ENCODE data around the gene LIPE.

The LIPE gene

DNA sequence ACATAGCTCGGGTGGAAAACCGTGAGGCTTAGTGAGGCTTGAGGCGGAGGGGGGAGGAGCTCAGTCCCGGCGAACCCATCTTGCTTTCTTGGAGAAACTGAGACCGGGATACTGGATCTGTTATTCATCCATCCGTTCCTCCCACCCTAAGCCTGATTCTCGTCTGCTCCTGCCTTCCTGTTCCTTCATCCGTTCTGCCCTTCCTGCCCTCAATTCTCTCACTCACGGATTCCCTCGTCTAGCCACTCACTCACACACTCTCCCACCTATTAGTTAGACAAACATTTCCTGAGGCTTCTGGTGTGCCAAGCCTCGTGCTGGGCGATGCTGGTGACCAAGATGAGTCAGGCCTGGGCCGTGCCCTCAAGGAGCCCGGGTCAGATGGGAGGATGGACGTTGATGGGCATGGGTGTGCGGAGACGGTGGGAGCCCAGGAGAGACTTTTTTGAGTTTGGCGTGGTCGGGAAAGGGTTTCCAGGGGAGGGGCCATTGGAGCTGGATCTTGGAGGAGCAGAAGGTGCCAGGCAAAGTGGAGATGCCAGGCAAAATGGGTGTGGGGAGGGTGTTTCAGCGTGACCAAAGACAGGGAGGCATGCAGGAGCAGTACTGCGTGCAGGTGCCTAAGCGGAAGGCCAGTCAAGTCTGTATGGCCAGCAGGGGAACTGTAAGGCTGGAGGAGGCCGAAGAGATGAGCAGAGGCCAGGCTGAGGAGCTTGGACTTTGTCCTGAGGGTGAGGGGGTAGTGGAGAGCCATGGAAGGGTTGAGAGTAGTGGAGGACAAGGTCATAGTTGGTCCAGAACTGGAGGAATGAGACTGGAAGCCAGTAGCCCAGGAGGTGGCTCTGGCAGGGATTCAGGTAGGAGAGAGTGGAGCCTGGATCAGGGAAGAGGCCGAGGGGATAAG, 29.7 kb downstream of the LIPE start:
- DNase-seq (ENCODE audit: insufficient read length, low spot score) (no peak), FAIRE-seq (no peak)
- TF ChIP-seq POU2F2 (IDR thresholded peaks at IDR 0.05; ENCODE audit: low read depth, low read length): no peak
- no peak for TF ChIP-seq POLR2A (IDR thresholded peaks at IDR 0.05; ENCODE audit: low read depth, low read length)

DNA sequence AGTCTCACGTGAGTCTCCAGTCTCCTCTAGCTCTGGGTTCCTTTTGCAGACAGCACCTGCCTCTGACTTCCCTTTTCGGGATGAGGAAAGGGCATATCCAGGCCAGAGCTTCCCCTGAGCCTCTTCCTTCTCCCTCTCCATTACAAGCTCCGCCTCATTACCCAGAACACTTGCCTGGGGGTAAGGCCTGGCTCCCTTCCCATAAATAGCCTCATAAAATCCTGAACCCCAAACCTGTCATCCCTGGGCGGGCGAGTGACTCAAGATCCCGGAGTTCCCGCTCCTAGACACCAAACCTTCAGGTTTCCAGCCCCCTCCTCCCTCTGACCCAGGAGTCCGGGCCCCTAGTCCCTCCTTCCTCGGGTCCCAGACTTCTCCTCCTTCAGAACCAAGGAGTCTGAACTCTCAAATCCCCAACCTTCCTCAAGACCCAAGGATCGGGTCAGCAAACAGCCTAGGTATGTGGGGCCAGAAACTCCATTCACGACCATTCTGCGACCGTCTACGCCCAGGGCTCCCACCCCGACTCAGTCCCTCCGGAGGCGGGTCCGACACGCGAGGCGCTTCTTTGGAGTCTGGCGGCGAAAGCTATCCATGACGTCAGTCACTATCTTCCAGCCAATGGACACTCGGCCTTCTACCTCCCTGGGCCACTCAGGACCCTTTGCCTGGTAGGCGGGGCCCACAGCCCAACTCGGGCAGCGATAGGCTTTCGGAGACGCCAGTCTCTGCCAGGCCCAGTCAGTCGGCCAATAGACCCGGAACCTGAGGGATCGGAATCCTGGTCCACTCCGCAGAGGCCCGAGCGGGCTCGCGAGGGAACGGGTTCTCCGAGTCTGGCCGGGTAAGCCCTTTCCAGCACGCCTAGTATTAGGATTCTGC, 30.6 kb downstream of the LIPE start:
- TF ChIP-seq POLR2A (IDR thresholded peaks at IDR 0.05; ENCODE audit: low read depth, low read length) (peak; percentile 84), POU2F2 (IDR thresholded peaks at IDR 0.05; ENCODE audit: low read depth, low read length) (peak; percentile 44; the same call in 1 of the 2 replicates), TAF1 (IDR thresholded peaks at IDR 0.05; ENCODE audit: low read depth, low read length) (peak; percentile 49; the same call in 1 of the 2 replicates), SPI1 (IDR thresholded peaks at IDR 0.05; ENCODE audit: low read depth, low read length) (peak; percentile 19; the same call in 1 of the 2 replicates), PAX5 (IDR thresholded peaks at IDR 0.05; ENCODE audit: insufficient read depth, low read length, severe bottlenecking) (no peak), POLR2AphosphoS5 (IDR thresholded peaks at IDR 0.05; ENCODE audit: low read depth, low read length) (peak; percentile 84)
- DNase-seq (ENCODE audit: insufficient read length, low spot score): peak; percentile 100
- FAIRE-seq: peak; percentile 99

DNA sequence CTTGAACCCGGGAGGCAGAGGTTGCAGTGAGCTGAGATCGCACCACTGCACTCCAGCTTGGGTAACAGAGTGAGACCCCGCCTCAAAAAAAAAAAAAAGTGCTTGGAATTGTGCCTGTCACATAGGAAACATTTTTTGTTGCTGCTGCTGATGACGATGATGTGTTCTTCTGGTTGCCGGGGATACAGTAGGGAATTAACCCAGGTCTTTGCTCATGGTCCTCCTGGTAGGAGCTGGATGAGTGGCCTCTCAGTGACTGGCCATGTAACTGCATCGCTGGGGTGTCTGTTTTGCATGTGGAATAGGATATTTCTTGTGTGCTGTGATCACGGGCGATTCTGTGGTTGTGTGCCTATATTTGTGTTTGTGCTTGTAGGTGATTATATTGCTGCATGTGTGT, 32.4 kb downstream of the LIPE start:
- TF ChIP-seq POU2F2 (IDR thresholded peaks at IDR 0.05; ENCODE audit: low read depth, low read length) (no peak), POLR2AphosphoS5 (IDR thresholded peaks at IDR 0.05; ENCODE audit: low read depth, low read length) (no peak), PAX5 (IDR thresholded peaks at IDR 0.05; ENCODE audit: insufficient read depth, low read length, severe bottlenecking) (no peak), TAF1 (IDR thresholded peaks at IDR 0.05; ENCODE audit: low read depth, low read length) (no peak), SPI1 (IDR thresholded peaks at IDR 0.05; ENCODE audit: low read depth, low read length) (no peak), POLR2A (IDR thresholded peaks at IDR 0.05; ENCODE audit: low read depth, low read length) (no peak)
- FAIRE-seq (no peak), DNase-seq (ENCODE audit: insufficient read length, low spot score) (no peak)

DNA sequence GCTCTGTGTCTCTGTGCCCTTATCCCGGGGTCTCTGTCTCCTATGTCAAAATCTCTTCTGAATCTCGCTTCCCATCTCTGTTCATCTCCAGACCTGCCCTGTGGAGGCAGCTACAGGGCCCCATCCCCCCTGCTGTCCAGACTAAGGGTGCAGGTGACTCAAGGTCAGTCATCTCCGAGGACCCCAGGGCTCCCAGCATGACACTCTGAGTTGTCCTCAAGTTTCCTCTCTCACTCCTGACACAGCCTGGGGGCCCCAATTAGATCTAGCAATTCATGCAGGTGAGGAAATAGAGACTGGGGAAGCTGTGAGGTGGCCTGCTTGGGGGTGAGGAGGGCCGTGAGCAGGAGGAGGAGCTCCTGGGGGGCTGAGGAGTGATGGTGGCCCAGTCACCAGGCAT, 35.0 kb downstream of the LIPE start:
- DNase-seq (ENCODE audit: insufficient read length, low spot score) (no peak), FAIRE-seq (no peak)
- TF ChIP-seq TAF1 (IDR thresholded peaks at IDR 0.05; ENCODE audit: low read depth, low read length): no peak
- no peak for TF ChIP-seq POU2F2 (IDR thresholded peaks at IDR 0.05; ENCODE audit: low read depth, low read length)
- no peak for TF ChIP-seq SPI1 (IDR thresholded peaks at IDR 0.05; ENCODE audit: low read depth, low read length)
- TF ChIP-seq POLR2A (IDR thresholded peaks at IDR 0.05; ENCODE audit: low read depth, low read length): no peak
- TF ChIP-seq PAX5 (IDR thresholded peaks at IDR 0.05; ENCODE audit: insufficient read depth, low read length, severe bottlenecking): no peak
- TF ChIP-seq POLR2AphosphoS5 (IDR thresholded peaks at IDR 0.05; ENCODE audit: low read depth, low read length): no peak

DNA sequence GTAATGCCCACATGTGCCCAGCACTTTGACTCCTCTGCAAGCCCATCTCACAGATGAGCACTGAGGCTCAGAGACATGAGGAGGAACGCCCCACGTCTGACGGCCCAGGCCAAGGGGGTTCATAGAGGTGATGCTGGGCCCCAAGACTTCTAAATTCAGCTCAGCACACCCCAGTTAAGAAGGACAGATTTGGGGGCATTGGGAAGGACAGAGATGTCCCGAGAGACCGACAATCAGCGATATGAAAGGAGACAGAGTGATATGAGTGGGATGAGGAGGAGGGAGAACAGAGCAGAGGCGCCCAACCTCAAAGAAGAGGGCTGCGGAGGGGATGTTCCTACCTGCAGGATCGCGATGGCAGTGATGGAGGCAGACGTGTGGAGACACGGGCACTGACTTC, 37.3 kb downstream of the LIPE start, which contains the start of gene CNFN:
Gene CNFN (minus strand): TSS at position 399 of the 400 bp plus-strand sequence. CDS start 1,260 bp downstream, outside the sequence.
- no peak for DNase-seq (ENCODE audit: insufficient read length, low spot score)
- no peak for FAIRE-seq
- TF ChIP-seq PAX5 (IDR thresholded peaks at IDR 0.05; ENCODE audit: insufficient read depth, low read length, severe bottlenecking) (no peak), SPI1 (IDR thresholded peaks at IDR 0.05; ENCODE audit: low read depth, low read length) (no peak), POU2F2 (IDR thresholded peaks at IDR 0.05; ENCODE audit: low read depth, low read length) (no peak), TAF1 (IDR thresholded peaks at IDR 0.05; ENCODE audit: low read depth, low read length) (no peak), POLR2A (IDR thresholded peaks at IDR 0.05; ENCODE audit: low read depth, low read length) (no peak), POLR2AphosphoS5 (IDR thresholded peaks at IDR 0.05; ENCODE audit: low read depth, low read length) (no peak)

DNA sequence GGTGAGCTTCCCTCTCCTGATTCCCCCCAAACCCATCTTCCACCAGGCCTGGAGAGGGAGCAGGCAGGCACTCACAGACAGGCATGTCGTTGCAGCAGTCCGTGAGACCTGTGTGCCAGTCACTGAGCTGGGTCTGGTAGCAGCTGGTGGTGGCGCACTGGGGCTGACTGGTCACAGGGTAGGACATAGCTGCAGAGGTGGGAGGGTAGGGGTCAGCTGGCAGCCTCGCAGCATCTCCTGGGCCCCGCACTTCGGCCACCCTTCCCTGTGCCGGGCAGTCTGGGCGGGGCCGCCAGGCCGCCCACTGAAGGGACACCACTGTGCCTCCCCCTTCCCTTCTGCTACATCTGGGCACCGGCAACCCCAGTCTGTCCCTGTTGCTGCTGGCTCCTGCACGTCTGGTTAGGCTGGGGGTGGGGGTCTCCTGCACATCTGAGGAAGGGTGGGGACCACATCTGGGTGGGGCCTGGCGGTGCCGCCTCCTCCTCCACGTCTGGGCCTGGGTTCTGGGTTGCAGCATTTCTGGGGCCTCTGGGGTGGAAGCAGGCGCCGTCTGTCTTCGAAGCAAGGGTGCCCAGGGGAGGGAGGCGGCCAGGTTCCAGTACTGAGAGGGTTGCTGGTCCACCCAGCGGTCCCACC, 38.2 kb downstream of the LIPE start:
- TF ChIP-seq SPI1 (IDR thresholded peaks at IDR 0.05; ENCODE audit: low read depth, low read length): no peak
- TF ChIP-seq TAF1 (IDR thresholded peaks at IDR 0.05; ENCODE audit: low read depth, low read length): no peak
- TF ChIP-seq PAX5 (IDR thresholded peaks at IDR 0.05; ENCODE audit: insufficient read depth, low read length, severe bottlenecking): no peak
- no peak for TF ChIP-seq POLR2A (IDR thresholded peaks at IDR 0.05; ENCODE audit: low read depth, low read length)
- no peak for TF ChIP-seq POLR2AphosphoS5 (IDR thresholded peaks at IDR 0.05; ENCODE audit: low read depth, low read length)
- TF ChIP-seq POU2F2 (IDR thresholded peaks at IDR 0.05; ENCODE audit: low read depth, low read length): no peak
- DNase-seq (ENCODE audit: insufficient read length, low spot score) (no peak), FAIRE-seq (no peak)

DNA sequence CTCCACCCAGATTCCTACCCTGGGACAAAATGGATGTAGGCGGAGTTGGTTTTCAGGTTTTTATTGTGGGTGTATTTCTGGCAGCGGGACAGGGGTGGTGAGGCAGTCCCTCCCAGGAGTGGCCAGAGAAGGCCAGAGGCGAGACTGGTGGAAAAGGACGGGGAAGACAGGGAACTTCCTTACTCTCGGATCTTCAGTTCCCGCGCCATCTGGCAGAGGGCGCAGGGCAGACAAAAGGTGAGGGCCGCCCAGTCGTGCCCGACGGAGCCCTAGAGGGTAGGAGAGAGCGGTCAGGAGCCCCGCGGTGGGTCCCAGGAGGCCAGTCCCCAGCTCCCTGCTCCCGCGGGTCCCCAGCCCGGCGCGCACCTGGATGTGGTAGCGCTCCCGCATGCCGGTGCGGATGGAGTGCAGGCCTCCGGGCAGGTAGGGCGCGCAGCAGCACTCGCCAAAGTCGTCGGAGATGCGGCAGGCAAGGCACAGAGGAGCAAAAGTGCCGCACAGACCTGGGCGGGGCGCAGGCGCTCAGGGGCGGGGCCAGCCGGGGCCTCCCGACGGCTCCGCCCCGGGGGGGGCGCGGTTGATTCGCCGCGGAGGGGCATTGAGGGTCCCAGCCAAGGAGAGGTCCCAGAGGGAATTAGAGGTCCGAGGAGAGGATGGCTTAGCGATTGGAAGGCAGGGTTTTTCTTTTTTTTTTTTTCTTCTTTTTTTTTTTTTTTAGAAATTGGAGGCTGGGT, 40.0 kb downstream of the LIPE start:
- FAIRE-seq (peak; percentile 59), DNase-seq (ENCODE audit: insufficient read length, low spot score) (peak; percentile 80)
- TF ChIP-seq POLR2AphosphoS5 (IDR thresholded peaks at IDR 0.05; ENCODE audit: low read depth, low read length) (no peak), SPI1 (IDR thresholded peaks at IDR 0.05; ENCODE audit: low read depth, low read length) (no peak)

DNA sequence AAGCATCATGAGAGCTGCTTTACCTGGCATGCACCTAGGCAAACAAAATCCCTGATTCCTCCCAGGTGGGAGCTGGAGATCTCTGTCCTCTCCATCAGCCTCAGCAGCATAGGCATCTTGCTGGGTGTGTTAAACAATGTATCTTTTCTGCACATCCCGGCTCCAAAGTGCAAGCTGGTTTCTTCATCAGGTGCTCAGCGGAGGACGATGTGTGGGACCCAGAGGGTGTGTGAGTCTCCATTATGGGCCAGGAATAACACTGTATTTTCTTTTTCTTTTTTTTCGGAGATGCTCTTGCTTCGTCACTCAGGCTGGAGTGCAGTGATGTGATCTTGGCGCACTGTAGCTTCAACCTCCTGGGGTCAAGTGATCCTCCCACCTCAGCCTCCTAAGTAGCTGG, 47.0 kb downstream of the LIPE start:
- DNase-seq (ENCODE audit: insufficient read length, low spot score): no peak
- no peak for TF ChIP-seq POLR2AphosphoS5 (IDR thresholded peaks at IDR 0.05; ENCODE audit: low read depth, low read length)
- no peak for TF ChIP-seq POLR2A (IDR thresholded peaks at IDR 0.05; ENCODE audit: low read depth, low read length)
- no peak for TF ChIP-seq TAF1 (IDR thresholded peaks at IDR 0.05; ENCODE audit: low read depth, low read length)
- TF ChIP-seq PAX5 (IDR thresholded peaks at IDR 0.05; ENCODE audit: insufficient read depth, low read length, severe bottlenecking): no peak
- no peak for TF ChIP-seq POU2F2 (IDR thresholded peaks at IDR 0.05; ENCODE audit: low read depth, low read length)
- TF ChIP-seq SPI1 (IDR thresholded peaks at IDR 0.05; ENCODE audit: low read depth, low read length): no peak
- FAIRE-seq: no peak

All from GM12891 (cell line).